NB4 (cell line): Measurements from ENCODE around the gene TRAPPC10.

Source experiments
- CTCF ChIP-seq: IDR thresholded peaks from one replicate; pipeline ENCODE4 v1.5.1; 2012; ENCODE audit warnings: low read depth, low read length
- MAX ChIP-seq: IDR thresholded peaks from 2 replicates; pipeline ENCODE4 v1.6.1; 2011; ENCODE audit warnings: low read depth, low read length
- POLR2A ChIP-seq: IDR thresholded peaks from 2 replicates; pipeline ENCODE4 v1.6.1; 2011; ENCODE audit warnings: mild to moderate bottlenecking; ENCODE audit not compliant: insufficient read length; ENCODE audit errors: extremely low read depth

- TF ChIP-seq CTCF (no peak), POLR2A (no peak), MAX (no peak)
Measured at GRCh38 chr21:43986544-43987451, 25.3 kb upstream of the TRAPPC10 start.
